Islet of Langerhans (tissue), 1 donor: Measurements from ENCODE around the gene MSMO1.
A peak's percentile ranks its signal among the peaks of the same experiment; 100 is the strongest.
"Not testable (repeated sequence)": the region's sequence is repeated elsewhere in the genome, so short reads cannot be mapped to it uniquely, and the experiment has no call there.

Source experiments
- FAIRE-seq: peaks from one replicate; lab custom pipeline; 2011; peaks lifted over from hg19 to GRCh38; lab: Jason Lieb, UNC

MSMO1 gene

GRCh38 chr4:165327211-165328100, at the start of gene MSMO1:
MSMO1 (plus strand) TSS chr4:165327669; CDS start chr4:165333371, 5,702 bp downstream.
- FAIRE-seq: peak; percentile 53

GRCh38 chr4:165279531-165279930, 47.9 kb upstream of the MSMO1 start:
- FAIRE-seq: not testable (repeated sequence)

- not testable (repeated sequence) for FAIRE-seq
Observed at GRCh38 chr4:165284697-165285096, 42.8 kb upstream of the MSMO1 start.

- FAIRE-seq: not testable (repeated sequence)
Observed at GRCh38 chr4:165286619-165287340, 40.7 kb upstream of the MSMO1 start.

- FAIRE-seq: no peak
Observed at GRCh38 chr4:165288226-165288625, 39.2 kb upstream of the MSMO1 start.

- peak; percentile 64 for FAIRE-seq
Observed at GRCh38 chr4:165288639-165289422, 38.6 kb upstream of the MSMO1 start.

GRCh38 chr4:165289423-165289785, 38.1 kb upstream of the MSMO1 start:
- no peak for FAIRE-seq

GRCh38 chr4:165293061-165293460, 34.4 kb upstream of the MSMO1 start:
- no peak for FAIRE-seq

- FAIRE-seq: no peak
Observed at GRCh38 chr4:165293927-165294649, 33.4 kb upstream of the MSMO1 start.

GRCh38 chr4:165294907-165295306, 32.6 kb upstream of the MSMO1 start:
- no peak for FAIRE-seq

GRCh38 chr4:165297626-165298025, 29.8 kb upstream of the MSMO1 start:
- no peak for FAIRE-seq

GRCh38 chr4:165299399-165300060, 27.9 kb upstream of the MSMO1 start:
- FAIRE-seq: no peak

GRCh38 chr4:165301833-165302232, 25.6 kb upstream of the MSMO1 start:
- FAIRE-seq: peak; percentile 92

- no peak for FAIRE-seq
Observed at GRCh38 chr4:165302658-165303057, 24.8 kb upstream of the MSMO1 start.

- no peak for FAIRE-seq
Observed at GRCh38 chr4:165308166-165308565, 19.3 kb upstream of the MSMO1 start.

- FAIRE-seq: no peak
Observed at GRCh38 chr4:165308606-165309005, 18.9 kb upstream of the MSMO1 start.

- no peak for FAIRE-seq
Observed at GRCh38 chr4:165309456-165309855, 18.0 kb upstream of the MSMO1 start.

GRCh38 chr4:165312506-165312905, 15.0 kb upstream of the MSMO1 start:
- FAIRE-seq: no peak

GRCh38 chr4:165319030-165319429, 8.4 kb upstream of the MSMO1 start:
- FAIRE-seq: no peak

GRCh38 chr4:165319509-165319908, 8.0 kb upstream of the MSMO1 start:
- FAIRE-seq: no peak

GRCh38 chr4:165324236-165324917, 3.1 kb upstream of the MSMO1 start:
- FAIRE-seq: no peak
